Liver (tissue), 9 donors: ENCODE measurements around the gene GNPTAB. TPM values are rescaled to one million over a fixed set of nuclear protein-coding genes. Genes with fewer than 3 reads are reported as not detected.

Experiments
- DNase-seq: peaks from one replicate; pipeline ENCODE4 v3.0.0-alpha.2; 2017; ENCODE audit warnings: low spot score
- H3K27ac ChIP-seq, 2 donors: one replicate each; pipeline ENCODE4 v1.7.0; 2013; ENCODE audit warnings: inconsistent platforms in 2 of 2, low read length in 2 of 2, control low read depth in 1 of 2, low read depth in 1 of 2, mild to moderate bottlenecking in 1 of 2
- H3K27me3 ChIP-seq, 4 donors: one replicate each; pipeline versions ENCODE4 v1.6.1 to v1.7.0; 2013; ENCODE audit warnings: low read length in 3 of 4, inconsistent platforms in 1 of 4, mild to moderate bottlenecking in 1 of 4, moderate library complexity in 1 of 4; ENCODE audit not compliant: control insufficient read depth in 4 of 4, insufficient read depth in 4 of 4
- H3K36me3 ChIP-seq, 4 donors: one replicate each; pipeline versions ENCODE4 v1.6.1 to v1.7.0; 2013; ENCODE audit warnings: low read length in 3 of 4, mild to moderate bottlenecking in 3 of 4, low read depth in 1 of 4, moderate library complexity in 1 of 4; ENCODE audit not compliant: control insufficient read depth in 4 of 4, insufficient read depth in 3 of 4
- H3K4me1 ChIP-seq, 4 donors: one replicate each; pipeline versions ENCODE4 v1.6.1 to v1.7.0; 2013; ENCODE audit warnings: low read length in 3 of 4, mild to moderate bottlenecking in 3 of 4, moderate library complexity in 1 of 4; ENCODE audit not compliant: control insufficient read depth in 4 of 4, insufficient read depth in 4 of 4
- H3K4me3 ChIP-seq, 3 donors: one replicate each; pipeline versions ENCODE4 v1.6.1 to v1.7.0; 2013; ENCODE audit warnings: low read length in 3 of 3, control low read depth in 1 of 3, low read depth in 1 of 3, mild to moderate bottlenecking in 1 of 3
- H3K9ac ChIP-seq, 2 donors: one replicate each; pipeline ENCODE4 v1.7.0; 2013; ENCODE audit warnings: low read length in 2 of 2, mild to moderate bottlenecking in 2 of 2, moderate library complexity in 2 of 2, control low read depth in 1 of 2, low read depth in 1 of 2
- H3K9me3 ChIP-seq, 4 donors: one replicate each; pipeline versions ENCODE4 v1.6.1 to v1.7.0; 2013; ENCODE audit warnings: low read length in 3 of 4; ENCODE audit not compliant: control insufficient read depth in 4 of 4
- EGR1 ChIP-seq, 2 donors: IDR thresholded peaks; 2 replicates each; pipeline ENCODE4 v1.6.1; 2016 to 2018; ENCODE audit warnings: antibody characterized with exemption in 2 of 2, low read depth in 2 of 2
- FOXA1 ChIP-seq: IDR thresholded peaks from 2 replicates; pipeline ENCODE4 v1.6.1; 2016; ENCODE audit warnings: antibody characterized with exemption
- FOXA2 ChIP-seq: IDR thresholded peaks from 2 replicates; pipeline ENCODE4 v1.6.1; 2016; ENCODE audit warnings: antibody characterized with exemption
- GABPA ChIP-seq, 2 donors: IDR thresholded peaks in 1 of 2; conservative IDR thresholded peaks in 1 of 2; 2 replicates each; pipeline ENCODE4 v1.6.1; 2016; ENCODE audit warnings: antibody characterized with exemption in 2 of 2, mild to moderate bottlenecking in 1 of 2, moderate library complexity in 1 of 2
- HNF4A ChIP-seq, 2 donors: conservative IDR thresholded peaks; 2 replicates each; pipeline ENCODE4 v1.6.1; 2016; ENCODE audit warnings: antibody characterized with exemption in 2 of 2, mild to moderate bottlenecking in 2 of 2
- HNF4G ChIP-seq: IDR thresholded peaks from 2 replicates; pipeline ENCODE4 v1.6.1; 2016; ENCODE audit warnings: antibody characterized with exemption
- JUND ChIP-seq, 2 donors: IDR thresholded peaks; 2 replicates each; pipeline ENCODE4 v1.6.1; 2016; ENCODE audit warnings: antibody characterized with exemption in 2 of 2
- MAX ChIP-seq: IDR thresholded peaks from 2 replicates; pipeline ENCODE4 v1.6.1; 2016; ENCODE audit warnings: antibody characterized with exemption
- NR2F2 ChIP-seq: IDR thresholded peaks from 2 replicates; pipeline ENCODE4 v1.6.1; 2016; ENCODE audit warnings: antibody characterized with exemption
- RAD21 ChIP-seq, 2 donors: IDR thresholded peaks; 2 replicates each; pipeline ENCODE4 v1.6.1; 2016; ENCODE audit warnings: antibody characterized with exemption in 2 of 2, mild to moderate bottlenecking in 2 of 2
- REST ChIP-seq: IDR thresholded peaks from 2 replicates; pipeline ENCODE4 v1.6.1; 2016; ENCODE audit warnings: antibody characterized with exemption, mild to moderate bottlenecking
- RXRA ChIP-seq, 2 donors: IDR thresholded peaks; 2 replicates each; pipeline ENCODE4 v1.6.1; 2017 to 2018; ENCODE audit warnings: antibody characterized with exemption in 2 of 2, mild to moderate bottlenecking in 1 of 2
- SP1 ChIP-seq: IDR thresholded peaks from 2 replicates; pipeline ENCODE4 v1.6.1; 2018; ENCODE audit warnings: antibody characterized with exemption, mild to moderate bottlenecking
- TAF1 ChIP-seq: conservative IDR thresholded peaks from 2 replicates; pipeline ENCODE4 v1.6.1; 2016; ENCODE audit warnings: antibody characterized with exemption, mild to moderate bottlenecking
- YY1 ChIP-seq: IDR thresholded peaks from 2 replicates; pipeline ENCODE4 v1.6.1; 2016; ENCODE audit warnings: antibody characterized with exemption, mild to moderate bottlenecking
- WGBS: extraction: QIAGEN DNeasy Blood & Tissue Kit; methylation state at CpG from one replicate; pipeline ENCODE4 v1.1.7; 2013; 5-methylcytosine and 5-hydroxymethylcytosine counted together
- polyA plus RNA-seq, 2 donors: library from polyadenylated mRNA; stranded (reverse) in 1 of 2; unstranded in 1 of 2; fragments of 200-250 nt in 1 of 2; fragments of >200 nt in 1 of 2; fragmentation: Nextera tagmentation in 1 of 2; extraction: Ambion mirVana in 1 of 2; gene quantifications; one replicate each; pipeline versions ENCODE4 v1.2.1 to v1.2.3, GENCODE V29; 2013 to 2015
- total RNA-seq, 2 donors: library from RNA; depleted of rRNA; stranded (reverse); fragments of >200 nt; gene quantifications; one replicate each; pipeline ENCODE4 v1.2.3, GENCODE V29; 2014
- TF ChIP-seq, protein P1 (sequence below): IDR thresholded peaks from 2 replicates; pipeline ENCODE4 v1.6.1; 2016; ENCODE audit warnings: antibody characterized with exemption
- TF ChIP-seq, protein P2 (sequence below): fragments of 150-350 bp; IDR thresholded peaks from 2 replicates; pipeline ENCODE4 v1.5.1; 2017; ENCODE audit warnings: improper control_type of control experiment, low read depth, low read length; ENCODE audit not compliant: missing input control
- TF ChIP-seq, protein P3 (sequence below): IDR thresholded peaks from 2 replicates; pipeline ENCODE4 v1.6.1; 2016; ENCODE audit warnings: antibody characterized with exemption
- donor health status: healthy.
- donor health status: healthy.
- donor health status: healthy.
- donor health status: healthy.
- donor health status: healthy.

Gene GNPTAB
- total and polyA plus RNA-seq, 4 donors = 4.6 to 11.1 (median 7.7) TPM

GRCh38 chr12:101781834-101782233 lies 48.9 kb downstream of the GNPTAB start:
- no peak for DNase-seq
- Histone ChIP-seq H3K4me1 (no peaks in the 10 kb centered on the region), H3K36me3 (peaks cover 0 to 10% (median 0%) of the 10 kb centered on the region in 4 donors), H3K4me3 (no peak overlapping the region), H3K9me3 (no peaks in the 10 kb centered on the region), H3K27me3 (no peaks in the 10 kb centered on the region), H3K27ac (no peak overlapping the region), H3K9ac (no peak overlapping the region)
- WGBS = 91% methylated on average over 3 of the region's 3 CpGs
- TF ChIP-seq NR2F2 = no peak
- TF ChIP-seq, protein P1, sequence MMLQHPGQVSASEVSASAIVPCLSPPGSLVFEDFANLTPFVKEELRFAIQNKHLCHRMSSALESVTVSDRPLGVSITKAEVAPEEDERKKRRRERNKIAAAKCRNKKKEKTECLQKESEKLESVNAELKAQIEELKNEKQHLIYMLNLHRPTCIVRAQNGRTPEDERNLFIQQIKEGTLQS = no peak
- no peak for TF ChIP-seq EGR1 (IDR thresholded peaks at IDR 0.05; ENCODE audit: low read depth in 2 of 2)
- TF ChIP-seq FOXA2 = no peak
- TF ChIP-seq SP1 = no peak
- TF ChIP-seq REST = no peak
- no peak for TF ChIP-seq HNF4G
- TF ChIP-seq MAX = no peak
- no peak for TF ChIP-seq FOXA1
- no peak for TF ChIP-seq TAF1
- no peak for TF ChIP-seq YY1
- TF ChIP-seq, protein P2, sequence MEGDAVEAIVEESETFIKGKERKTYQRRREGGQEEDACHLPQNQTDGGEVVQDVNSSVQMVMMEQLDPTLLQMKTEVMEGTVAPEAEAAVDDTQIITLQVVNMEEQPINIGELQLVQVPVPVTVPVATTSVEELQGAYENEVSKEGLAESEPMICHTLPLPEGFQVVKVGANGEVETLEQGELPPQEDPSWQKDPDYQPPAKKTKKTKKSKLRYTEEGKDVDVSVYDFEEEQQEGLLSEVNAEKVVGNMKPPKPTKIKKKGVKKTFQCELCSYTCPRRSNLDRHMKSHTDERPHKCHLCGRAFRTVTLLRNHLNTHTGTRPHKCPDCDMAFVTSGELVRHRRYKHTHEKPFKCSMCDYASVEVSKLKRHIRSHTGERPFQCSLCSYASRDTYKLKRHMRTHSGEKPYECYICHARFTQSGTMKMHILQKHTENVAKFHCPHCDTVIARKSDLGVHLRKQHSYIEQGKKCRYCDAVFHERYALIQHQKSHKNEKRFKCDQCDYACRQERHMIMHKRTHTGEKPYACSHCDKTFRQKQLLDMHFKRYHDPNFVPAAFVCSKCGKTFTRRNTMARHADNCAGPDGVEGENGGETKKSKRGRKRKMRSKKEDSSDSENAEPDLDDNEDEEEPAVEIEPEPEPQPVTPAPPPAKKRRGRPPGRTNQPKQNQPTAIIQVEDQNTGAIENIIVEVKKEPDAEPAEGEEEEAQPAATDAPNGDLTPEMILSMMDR = no peak
- TF ChIP-seq, protein P3, sequence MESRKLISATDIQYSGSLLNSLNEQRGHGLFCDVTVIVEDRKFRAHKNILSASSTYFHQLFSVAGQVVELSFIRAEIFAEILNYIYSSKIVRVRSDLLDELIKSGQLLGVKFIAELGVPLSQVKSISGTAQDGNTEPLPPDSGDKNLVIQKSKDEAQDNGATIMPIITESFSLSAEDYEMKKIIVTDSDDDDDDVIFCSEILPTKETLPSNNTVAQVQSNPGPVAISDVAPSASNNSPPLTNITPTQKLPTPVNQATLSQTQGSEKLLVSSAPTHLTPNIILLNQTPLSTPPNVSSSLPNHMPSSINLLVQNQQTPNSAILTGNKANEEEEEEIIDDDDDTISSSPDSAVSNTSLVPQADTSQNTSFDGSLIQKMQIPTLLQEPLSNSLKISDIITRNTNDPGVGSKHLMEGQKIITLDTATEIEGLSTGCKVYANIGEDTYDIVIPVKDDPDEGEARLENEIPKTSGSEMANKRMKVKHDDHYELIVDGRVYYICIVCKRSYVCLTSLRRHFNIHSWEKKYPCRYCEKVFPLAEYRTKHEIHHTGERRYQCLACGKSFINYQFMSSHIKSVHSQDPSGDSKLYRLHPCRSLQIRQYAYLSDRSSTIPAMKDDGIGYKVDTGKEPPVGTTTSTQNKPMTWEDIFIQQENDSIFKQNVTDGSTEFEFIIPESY = no peak
- no peak for TF ChIP-seq GABPA (IDR thresholded peaks at IDR 0.05 in 1 of 2, conservative IDR thresholded peaks at IDR 0.05 in 1 of 2)
- no peak for TF ChIP-seq JUND (IDR thresholded peaks at IDR 0.05)
- no peak for TF ChIP-seq HNF4A (conservative IDR thresholded peaks at IDR 0.05)
- TF ChIP-seq RXRA (IDR thresholded peaks at IDR 0.05) = no peak

DNA sequence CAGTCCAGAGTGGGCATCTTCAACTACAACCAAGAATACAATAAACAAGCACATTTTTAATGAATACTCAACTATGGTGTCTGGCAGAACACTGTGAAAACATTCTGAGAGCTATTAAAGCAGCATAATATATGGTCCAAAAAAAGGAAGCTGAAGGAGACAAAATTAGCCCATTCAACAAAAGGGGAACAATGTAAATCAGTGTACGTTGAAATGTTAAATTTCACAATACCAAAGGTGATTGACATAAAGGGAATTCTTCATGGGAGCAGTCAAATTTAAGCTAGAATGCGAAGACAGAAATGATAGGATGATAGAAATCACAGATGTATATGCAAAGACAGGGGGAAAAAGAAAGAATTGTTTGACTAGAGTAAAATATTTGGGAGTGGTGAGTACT lies 50.2 kb downstream of the GNPTAB start:
- no peak for DNase-seq

More for the DNA sequence above, 50.2 kb downstream of the GNPTAB start:
- Histone ChIP-seq H3K4me1 (no peaks in the 10 kb centered on the region), H3K36me3 (peaks cover 0 to 10% (median 0%) of the 10 kb centered on the region in 4 donors), H3K9ac (no peak overlapping the region), H3K27me3 (no peaks in the 10 kb centered on the region), H3K9me3 (no peaks in the 10 kb centered on the region), H3K27ac (no peak overlapping the region), H3K4me3 (no peak overlapping the region)
- TF ChIP-seq, protein P1 = no peak
- TF ChIP-seq TAF1 (no peak), FOXA2 (no peak), RXRA (IDR thresholded peaks at IDR 0.05) (no peak), REST (no peak), FOXA1 (no peak), MAX (no peak), RAD21 (IDR thresholded peaks at IDR 0.05) (no peak)
- 88% methylated on average over 2 of the region's 2 CpGs for WGBS
